Medulla oblongata (tissue), 1 donor: ENCODE data around the gene ADH1B.
A peak's percentile ranks its signal among the peaks of the same experiment; 100 is the strongest.
"Not testable (repeated sequence)": the region's sequence is repeated elsewhere in the genome, so short reads cannot be mapped to it uniquely, and the experiment has no call there.

Source experiments
- DNase-seq: peaks from one replicate; pipeline ENCODE4 v3.0.0-alpha.2; 2015; ENCODE audit errors: extremely low spot score

The ADH1B gene

DNA sequence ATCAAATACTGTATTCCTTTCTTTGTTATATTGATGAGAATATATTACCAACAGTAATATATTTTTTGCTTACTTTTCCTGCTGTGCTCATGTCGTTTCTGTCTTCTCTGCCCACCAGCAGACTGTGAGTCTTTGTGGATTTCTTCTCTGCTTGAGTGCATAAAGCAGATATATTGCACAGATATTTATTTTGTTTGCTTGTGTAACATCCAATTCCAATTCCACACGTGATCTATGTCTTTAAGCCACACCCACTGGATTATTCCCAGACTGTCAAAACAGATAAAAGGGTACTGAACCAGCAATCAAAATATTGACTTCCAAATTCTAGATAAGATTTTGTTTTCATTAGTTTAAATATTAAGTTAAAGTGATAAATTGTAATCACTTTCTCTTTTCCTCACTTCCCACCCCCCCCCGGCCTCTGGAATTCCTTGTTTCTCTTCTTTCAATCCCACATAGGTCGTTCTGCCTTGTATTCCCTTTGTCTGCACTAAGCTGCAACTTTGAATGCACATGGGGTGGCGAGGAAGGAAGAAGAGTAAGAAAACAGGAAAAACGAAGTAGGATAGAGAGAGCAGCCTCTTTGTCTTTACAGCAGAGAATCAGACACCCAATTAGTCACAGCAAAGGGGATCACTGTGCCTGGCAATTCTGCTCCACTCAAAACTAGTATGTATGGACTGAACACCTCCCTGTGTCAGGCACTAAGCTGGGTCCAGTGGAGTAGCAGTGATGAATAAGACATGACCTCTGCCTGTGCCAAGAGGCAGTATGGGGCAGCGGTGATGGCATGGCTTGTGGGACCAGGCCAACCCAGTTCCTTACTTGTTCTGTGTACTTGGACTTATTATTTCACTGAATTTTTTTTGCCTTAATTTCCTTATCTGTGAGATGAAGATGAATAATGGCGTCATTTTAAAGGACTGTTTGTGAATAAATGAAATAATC lies at the start of gene ADH1B:
ADH1B (minus strand) TSS at position 161 of the 951 bp plus-strand sequence; CDS start at position 91, 70 bp downstream.
- DNase-seq = no peak

DNA sequence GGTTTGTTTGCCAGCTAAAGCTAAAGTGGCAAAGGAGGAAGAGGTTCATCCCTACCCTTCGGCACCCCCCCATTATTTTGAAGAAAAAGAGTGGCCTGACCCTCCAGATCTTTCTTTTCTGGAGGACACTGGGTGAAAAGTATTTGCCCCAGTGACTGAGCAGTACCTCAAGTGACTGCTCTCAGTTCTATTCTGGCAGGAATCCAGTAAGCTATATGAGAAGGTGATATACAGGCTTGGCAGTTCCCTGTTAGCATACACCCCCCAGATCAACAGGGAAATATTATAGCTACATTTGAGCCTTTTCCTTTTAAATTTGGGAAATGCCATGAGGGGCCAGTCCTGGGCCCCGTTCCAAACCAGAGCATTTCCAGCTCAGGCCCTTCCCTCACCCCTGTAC lies 46.6 kb upstream of the ADH1B start:
- not testable (repeated sequence) for DNase-seq

DNA sequence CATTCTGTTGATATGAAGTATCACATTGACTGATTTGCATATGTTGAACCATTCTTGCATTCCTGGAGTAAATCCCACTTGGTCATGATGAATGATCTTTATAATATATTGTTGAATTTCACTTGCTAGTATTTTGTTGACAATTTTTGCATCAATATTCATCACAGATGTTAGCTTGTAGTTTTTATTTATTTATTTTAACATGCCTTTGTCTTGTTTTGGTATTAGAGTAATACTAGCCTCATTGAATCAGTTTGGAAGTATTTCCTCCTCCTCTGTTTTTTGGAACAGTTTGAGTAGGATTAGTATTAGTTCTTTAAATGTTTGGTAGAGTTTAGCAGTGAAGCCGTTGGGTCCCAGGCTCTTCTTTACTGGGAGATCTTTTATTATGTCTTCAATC lies 45.3 kb upstream of the ADH1B start:
- DNase-seq = no peak

DNA sequence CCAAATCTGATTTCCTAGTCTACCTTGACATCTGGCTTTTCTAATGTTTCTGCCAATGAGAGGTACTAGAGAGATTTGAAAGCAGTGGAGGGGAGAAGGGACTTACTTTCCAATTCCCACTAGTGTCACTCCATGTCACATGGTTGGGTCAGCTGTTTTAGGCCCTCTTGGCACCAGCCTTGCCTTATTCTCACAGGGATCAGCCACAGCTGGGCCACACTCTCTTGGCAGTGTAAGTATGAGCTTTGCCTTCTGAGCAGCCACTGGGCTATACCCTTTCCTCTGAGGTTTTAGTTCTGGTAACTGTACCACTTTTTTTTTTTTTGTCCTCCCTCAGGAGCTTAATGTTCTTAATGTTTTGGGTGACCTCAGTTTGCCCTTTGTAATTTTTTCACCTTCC lies 41.6 kb upstream of the ADH1B start:
- DNase-seq = no peak

DNA sequence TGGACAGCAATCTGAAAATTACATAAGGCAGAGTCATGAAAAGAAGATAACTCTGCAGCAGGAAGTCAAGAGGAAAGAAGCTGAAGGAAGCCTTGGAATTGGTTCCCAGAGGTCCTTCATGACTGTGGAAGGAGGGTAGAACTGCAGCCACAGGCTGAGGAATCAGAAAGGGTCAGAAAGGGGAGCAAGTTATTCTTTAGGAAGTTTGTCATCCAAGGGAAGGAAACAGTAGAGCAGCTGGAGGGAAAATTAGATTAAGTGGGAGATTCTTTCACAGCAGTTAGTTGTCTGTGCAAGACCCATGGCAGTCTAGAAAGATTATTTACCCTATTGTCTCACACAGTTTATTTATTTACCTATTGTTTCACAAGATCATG lies 40.7 kb upstream of the ADH1B start:
- DNase-seq = no peak

DNA sequence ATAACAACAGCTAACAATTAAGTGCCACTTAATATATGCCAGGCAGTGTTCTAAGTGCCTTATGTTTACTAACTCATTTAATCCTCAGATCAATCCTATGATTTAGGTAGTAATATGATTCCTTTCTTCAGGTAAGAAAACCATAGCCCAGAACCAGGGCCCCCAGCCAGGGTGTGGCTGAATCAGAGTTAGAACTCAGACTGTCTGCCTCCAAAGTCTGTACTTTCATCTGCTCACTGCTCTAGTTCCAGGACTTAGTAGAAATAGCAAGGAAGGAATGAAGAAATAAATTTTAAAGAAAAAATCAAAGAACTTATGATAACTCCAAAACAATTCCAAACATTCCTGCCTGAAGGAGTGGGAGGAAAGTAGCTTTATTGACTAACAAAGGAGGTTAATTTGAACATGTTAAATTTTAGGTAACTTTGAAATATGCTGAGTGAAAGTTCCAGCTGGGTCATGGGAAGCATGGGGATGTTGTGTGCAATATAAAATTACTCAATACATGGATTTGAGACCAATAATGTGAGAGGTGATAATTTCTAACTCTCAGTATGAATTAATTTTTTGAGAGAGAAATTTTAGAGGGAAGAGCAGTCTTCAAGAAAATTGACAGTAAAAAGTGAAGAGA lies 40.2 kb upstream of the ADH1B start:
- no peak for DNase-seq

DNA sequence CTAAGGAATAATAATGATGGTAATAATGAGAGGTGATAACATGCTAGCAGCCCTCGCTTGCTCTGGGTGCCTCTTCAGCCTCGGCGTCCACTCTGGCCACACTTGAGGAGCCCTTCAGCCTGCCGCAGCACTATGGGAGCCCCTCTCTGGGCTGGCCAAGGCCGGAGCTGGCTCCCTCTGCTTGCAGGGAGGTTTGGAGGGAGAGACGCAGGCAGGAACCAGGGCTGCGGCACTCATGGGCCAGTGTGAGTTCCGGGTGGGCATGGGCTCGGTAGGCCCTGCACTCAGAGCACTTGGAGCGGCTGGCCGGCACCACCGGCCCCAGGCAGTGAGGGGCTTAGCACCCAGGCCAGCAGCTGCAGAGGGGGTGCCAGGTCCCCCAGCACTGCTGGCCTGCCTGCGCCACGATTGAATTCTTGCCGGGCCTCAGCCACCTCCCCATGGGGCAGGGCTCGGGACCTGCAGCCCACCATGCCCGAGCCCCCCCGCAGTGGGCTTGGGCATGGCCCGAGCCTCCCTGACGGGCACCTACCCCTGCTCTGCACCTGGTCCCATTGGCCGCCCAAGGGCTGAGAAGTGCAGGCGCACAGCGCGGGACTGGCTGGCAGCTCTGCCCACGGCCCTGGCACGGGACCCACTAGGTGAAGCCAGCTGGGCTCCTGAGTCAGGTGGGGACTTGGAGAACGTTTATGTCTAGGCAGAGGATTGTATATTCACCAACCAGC lies 38.4 kb upstream of the ADH1B start:
- DNase-seq = no peak

DNA sequence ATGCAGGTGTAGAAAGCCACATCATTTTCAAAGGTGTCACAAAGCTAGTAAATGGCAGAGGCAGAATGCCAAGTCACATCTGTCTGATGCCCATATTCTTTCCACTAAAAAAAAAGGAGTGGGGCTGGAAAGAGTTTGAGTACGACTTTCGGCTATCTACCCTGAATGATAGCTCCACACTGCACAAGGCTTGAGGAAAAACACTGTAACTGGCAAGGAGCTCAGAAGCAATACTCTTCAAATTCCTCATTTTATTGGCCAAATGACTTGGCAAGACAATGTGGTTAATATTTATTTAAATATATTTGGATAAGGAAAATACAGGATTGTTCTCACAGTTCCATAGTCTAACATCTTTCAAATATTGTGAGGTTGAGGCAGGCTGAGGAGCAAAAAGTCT lies 36.7 kb upstream of the ADH1B start:
- DNase-seq = no peak

DNA sequence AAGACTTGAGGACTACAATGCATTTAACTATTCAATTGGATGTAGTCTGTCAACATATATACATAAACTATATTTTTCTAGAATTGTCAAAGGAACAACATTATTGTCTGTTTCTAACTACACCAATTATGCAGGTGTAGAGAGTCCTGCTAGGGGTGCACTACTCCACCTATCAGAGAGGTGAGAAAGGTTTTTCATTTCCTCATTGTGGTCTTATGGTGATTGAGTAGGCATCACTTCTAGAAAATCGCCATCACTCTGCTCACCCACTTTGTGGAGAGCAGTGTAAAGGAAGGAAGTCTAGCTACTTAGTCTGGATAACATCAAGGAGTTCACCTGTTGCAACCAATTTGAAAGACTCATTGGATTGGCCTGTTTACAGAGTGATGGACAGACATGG lies 35.8 kb upstream of the ADH1B start:
- DNase-seq = no peak

DNA sequence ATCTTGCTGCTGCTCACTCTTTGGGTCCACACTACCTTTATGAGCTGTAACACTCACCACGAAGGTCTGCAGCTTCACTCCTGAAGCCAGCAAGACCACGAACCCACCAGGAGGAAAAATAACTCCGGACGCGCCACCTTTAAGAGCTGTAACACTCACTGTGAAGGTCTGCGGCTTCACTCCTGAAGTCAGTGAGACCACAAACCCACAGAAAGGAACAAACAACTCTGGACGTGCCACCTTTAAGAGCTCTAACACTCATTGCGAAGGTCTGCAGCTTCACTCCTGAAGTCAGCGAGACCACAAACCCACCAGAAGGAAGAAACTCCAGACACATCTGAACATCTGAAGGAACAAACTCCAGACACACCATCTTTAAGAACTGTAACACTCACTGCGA lies 34.9 kb upstream of the ADH1B start:
- DNase-seq = not testable (repeated sequence)

DNA sequence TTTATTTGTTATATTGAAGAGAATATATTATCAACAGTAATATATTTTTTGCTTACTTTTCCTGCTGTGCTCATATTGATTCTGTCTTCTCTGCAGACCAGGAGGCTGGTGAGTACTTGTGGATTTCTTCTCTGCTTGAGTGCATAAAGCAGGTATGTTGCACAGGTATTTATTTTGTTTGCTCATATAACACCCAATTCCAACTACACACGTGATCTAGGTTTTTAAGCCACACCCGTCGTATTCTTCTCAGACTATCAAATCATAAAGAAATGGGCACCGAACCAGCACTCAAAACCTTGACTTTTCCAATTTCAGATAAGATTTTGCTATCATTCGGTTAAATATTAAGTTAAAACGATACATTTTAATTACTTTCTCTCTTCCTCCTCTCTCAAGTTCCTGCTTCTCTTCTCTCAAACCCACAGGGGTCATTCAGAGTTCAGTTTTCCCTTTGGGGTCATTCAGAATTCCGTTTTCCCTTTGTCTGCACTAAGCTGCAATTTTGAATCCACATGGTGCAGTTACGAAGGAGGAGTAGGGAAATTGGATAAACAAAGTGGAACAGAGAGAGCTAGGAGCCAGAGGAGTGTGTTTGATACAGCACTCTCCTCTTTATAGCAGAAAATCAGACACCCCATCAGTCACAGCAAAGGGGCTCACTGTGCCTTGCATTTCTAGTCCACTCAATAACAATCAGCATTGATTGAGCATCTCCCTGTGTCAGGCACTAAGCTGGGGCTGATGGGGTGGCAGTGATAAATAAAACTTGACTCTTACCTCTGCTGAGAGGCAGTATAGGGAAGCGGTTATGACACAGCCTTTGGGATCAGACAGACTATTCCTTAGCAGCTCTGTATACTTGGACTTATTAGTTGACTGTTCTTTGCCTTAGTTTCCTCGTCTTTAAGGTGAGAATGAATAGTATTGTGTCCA lies 31.7 kb upstream of the ADH1B start, which contains the start of gene ADH1C:
ADH1C (minus strand) TSS at position 145 of the 936 bp plus-strand sequence; CDS start at position 74, 71 bp downstream.
- no peak for DNase-seq

DNA sequence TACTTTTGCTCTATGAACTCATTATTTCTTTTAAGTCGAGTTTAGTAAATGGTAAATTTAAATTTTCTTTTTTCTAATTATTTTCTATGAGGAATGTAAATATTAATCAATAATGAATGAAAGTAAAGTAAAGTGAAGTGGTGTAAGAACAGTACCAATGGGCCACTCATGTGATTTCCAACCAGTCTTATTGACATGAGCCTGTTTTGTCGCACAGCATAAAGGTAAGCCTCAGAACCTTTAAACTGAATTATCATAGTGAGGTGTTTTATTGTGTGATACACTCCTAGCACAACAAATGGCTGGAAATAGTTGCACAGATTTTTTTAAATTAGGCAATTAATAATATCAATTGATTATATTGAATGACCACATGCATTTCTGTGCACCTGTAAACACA lies 30.3 kb upstream of the ADH1B start:
- no peak for DNase-seq

DNA sequence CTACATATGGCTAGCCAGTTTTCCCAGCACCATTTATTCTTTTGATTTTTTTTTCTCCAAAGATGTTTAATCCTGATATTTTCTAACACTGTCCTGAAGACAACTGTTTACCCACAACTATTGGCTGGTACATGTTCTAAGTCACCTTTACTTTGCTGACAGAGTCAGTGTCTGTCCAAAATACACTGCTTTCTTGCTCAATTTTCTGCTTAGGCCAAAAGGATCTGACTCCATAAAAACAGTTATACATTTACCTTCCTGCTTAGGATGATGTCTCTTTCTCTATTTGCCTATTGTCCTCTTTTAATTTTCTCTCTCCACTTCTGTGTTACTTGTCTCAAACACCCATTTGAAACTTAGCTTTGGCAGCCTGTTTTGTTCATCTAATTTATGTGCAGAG lies 28.1 kb upstream of the ADH1B start:
- no peak for DNase-seq

DNA sequence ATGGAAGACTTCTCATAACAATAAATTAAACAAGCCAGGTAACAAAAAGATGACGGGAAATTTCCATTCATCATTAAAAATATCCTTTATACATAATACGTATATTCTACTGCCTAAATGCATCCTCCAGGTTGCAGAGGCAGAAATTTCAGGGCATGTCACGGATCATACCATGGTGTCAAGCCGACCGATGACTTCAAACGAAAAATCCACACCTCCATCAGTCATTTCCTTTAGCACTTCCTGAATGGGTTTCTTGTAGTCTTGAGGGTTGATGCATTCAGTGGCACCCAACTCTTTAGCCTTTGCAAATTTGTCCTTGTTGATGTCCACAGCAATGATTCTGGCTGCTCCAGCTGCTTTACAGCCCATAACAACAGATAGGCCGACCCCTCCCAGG lies 21.4 kb upstream of the ADH1B start:
- DNase-seq = not testable (repeated sequence)

DNA sequence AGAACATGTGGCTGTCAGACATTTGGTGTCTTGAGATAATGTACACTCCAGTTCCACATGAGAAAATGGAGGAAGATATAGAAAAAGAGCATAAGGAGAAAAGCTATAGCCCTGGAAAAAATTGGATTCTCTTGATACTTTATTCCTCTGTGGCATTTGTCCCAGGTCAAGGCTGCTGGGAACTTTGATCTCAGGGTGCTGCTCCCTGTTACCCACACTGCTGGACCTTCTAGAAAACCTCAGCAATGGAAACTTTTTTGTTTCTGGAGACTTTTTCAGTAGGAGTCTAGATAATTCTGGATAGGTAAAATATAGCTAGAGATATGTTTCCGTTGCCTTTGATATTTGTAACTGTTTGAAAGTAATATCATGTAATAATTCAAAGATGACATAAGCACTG lies 20.2 kb upstream of the ADH1B start:
- no peak for DNase-seq

DNA sequence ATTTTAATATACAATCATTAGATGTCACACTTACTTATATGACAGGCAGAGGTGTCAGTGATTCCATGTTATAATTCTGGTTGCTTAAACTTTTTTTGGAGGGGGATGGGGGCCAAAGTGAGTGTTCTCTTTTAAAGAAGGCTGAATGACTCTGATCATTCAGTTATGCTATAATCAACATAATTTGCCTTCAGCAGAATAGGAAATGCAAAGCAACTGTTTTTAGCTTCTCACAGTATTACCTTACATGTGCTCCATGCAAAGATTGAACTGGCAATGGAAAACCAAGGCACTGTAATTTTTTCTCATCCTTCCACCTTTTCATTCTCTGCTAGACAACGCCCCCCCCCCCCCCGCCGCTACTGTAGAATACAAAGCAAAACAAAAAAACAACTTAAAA lies 18.0 kb upstream of the ADH1B start:
- DNase-seq = no peak

DNA sequence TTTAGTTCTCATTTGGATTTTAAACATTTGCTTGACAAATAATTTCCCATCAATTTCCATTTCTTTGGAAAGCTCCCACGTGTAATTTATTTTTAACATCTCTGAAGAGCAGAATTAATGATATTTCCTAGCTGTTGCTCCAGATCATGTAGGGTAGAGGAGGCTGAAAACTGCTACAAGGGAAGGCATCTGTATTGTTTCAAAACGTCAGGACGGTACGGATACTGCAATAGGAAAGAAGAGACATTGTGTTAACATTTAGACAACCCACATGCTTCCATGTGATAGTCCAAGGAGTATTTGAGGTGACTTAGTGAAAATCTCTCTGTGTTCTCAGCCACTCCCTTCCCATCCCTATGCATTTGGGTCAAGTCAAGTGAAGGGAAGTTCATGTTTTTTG lies 15.4 kb upstream of the ADH1B start:
- DNase-seq = no peak

DNA sequence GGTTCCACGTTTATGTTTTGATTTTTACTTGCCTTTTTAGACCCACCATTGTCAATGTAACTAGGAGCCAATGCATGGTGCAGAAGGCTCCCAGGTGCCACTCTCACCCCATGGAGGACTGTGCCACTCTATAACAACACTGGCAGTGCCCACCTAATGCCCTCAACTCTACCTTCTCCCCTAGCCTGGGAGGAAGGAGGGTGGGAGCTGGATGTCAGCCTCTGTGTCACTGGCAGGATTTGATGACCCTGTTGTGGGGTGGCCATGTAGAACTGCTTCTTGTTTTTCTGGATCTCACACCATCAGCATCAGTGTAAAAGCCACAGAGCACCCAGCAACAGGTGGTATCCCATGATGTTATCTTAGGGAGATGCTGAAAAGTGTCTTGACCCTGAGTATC lies 13.7 kb upstream of the ADH1B start:
- DNase-seq = no peak

DNA sequence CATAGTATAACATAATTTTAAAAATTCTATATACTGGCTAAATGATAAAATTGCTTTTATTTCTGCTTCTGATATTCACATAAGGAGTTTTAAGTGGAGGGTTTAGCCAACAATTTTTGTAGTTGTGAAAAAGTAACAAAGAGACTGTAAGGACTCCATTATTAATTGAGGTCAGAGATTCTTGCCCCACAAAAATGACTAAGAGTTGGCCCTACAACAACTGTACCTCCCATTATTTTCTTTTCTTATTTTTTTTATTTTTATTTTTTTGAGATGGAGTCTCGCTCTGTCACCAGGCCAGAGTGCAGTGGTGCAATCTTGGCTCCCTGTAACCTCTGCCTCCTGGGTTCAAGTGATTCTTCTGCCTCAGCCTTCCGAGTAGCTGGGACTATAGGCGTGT lies 9.4 kb upstream of the ADH1B start:
- DNase-seq = no peak

DNA sequence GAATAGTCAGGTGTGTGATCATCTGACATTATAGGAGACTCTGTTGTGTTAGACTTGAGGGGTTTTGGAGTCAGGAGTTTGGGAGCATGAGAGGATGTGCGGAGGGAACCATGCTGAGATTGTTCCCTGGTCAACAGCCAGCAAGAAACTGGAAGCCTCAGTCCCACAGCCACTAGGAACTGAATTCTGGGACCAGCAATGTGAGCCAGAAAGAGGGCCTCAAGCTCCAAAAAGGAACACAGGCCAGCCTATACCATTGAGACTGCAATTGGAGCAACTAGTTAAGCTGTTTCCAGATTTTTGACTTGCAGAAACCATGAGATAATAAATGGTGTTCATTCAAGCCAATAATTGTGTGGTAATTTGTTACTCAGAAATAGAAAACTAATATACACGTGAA lies 8.7 kb upstream of the ADH1B start:
- DNase-seq = no peak

DNA sequence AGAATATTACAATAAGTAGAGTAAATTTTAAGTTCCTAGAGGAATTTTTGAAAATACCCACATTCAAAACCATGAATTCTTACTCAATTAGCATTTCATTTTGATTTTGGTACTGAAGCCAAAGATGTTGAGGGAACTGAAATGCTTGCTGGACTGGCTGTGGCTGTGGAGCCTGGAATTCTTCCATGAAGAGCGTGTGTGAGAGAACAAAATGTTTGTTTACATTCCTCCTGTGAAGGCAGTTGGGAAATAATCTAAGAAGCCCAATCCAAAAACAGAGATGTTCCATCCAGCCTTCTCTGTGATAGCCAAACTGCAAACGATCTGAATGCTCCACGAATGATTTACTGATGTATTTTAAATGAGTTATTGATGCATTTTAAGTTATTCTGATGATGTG lies 3.8 kb upstream of the ADH1B start:
- peak; percentile 41 for DNase-seq
